NB4 (cell line): ENCODE measurements around the gene USP20.

Experiments
- TF ChIP-seq, protein P1 (sequence below): IDR thresholded peaks from one replicate; pipeline ENCODE4 v1.5.1; 2012; ENCODE audit warnings: low read depth, low read length
- TF ChIP-seq, protein P2 (sequence below): IDR thresholded peaks from 2 replicates; pipeline ENCODE4 v1.6.1; 2011; ENCODE audit warnings: low read depth, low read length

DNA sequence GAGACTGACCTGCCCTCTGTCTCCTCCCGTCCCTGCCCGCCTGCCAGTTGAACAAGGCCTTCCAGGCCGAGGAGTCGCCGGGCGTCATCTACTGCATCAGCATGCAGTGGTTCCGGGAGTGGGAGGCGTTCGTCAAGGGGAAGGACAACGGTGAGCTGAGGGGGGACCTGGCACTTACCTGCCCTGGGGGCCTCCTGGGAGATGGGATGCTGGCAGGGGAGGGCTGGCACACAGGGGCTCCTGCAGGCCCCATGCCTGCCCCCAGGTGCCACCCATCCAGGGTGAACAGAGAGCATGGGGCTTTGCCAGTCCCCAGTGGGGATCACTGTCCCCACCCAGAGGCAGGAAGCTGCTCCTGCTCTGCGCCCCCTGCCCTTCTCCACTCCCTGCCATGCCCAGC lies 43.0 kb downstream of the USP20 start:
- TF ChIP-seq, protein P1, sequence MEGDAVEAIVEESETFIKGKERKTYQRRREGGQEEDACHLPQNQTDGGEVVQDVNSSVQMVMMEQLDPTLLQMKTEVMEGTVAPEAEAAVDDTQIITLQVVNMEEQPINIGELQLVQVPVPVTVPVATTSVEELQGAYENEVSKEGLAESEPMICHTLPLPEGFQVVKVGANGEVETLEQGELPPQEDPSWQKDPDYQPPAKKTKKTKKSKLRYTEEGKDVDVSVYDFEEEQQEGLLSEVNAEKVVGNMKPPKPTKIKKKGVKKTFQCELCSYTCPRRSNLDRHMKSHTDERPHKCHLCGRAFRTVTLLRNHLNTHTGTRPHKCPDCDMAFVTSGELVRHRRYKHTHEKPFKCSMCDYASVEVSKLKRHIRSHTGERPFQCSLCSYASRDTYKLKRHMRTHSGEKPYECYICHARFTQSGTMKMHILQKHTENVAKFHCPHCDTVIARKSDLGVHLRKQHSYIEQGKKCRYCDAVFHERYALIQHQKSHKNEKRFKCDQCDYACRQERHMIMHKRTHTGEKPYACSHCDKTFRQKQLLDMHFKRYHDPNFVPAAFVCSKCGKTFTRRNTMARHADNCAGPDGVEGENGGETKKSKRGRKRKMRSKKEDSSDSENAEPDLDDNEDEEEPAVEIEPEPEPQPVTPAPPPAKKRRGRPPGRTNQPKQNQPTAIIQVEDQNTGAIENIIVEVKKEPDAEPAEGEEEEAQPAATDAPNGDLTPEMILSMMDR = no peak
- TF ChIP-seq, protein P2, sequence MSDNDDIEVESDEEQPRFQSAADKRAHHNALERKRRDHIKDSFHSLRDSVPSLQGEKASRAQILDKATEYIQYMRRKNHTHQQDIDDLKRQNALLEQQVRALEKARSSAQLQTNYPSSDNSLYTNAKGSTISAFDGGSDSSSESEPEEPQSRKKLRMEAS = no peak
